DOHH2 (cell line): ENCODE results near the gene MIS18A.
"Not testable (repeated sequence)": the region's sequence is repeated elsewhere in the genome, so short reads cannot be mapped to it uniquely, and the experiment has no call there.

Experiments
- H3F3A ChIP-seq: fragments of 200-600 bp; sonication (generic), shearing (Covaris generic); 2 replicates; pipeline ENCODE4 v1.6.0; 2016; ENCODE audit warnings: antibody characterized with exemption, mild to moderate bottlenecking; ENCODE audit not compliant: control insufficient read depth, insufficient read depth
- H3K27ac ChIP-seq: fragments of 200-600 bp; sonication (generic); 2 replicates; pipeline ENCODE4 v1.5.1; 2014; ENCODE audit warnings: low read depth, mild to moderate bottlenecking, low read length, moderate library complexity
- H3K27me3 ChIP-seq: fragments of 200-600 bp; sonication (generic); 2 replicates; pipeline ENCODE4 v1.6.1; 2014; ENCODE audit warnings: mild to moderate bottlenecking, low read length, mixed read lengths; ENCODE audit not compliant: control insufficient read depth
- H3K36me3 ChIP-seq: fragments of 200-600 bp; sonication (generic); 2 replicates; pipeline ENCODE4 v1.6.1; 2014; ENCODE audit warnings: mild to moderate bottlenecking, low read length, moderate library complexity, mixed read lengths; ENCODE audit not compliant: control insufficient read depth
- H3K4me1 ChIP-seq: fragments of 200-600 bp; sonication (generic); 2 replicates; pipeline ENCODE4 v1.6.1; 2014; ENCODE audit warnings: mild to moderate bottlenecking, low read length, mixed read lengths; ENCODE audit not compliant: control insufficient read depth
- H3K4me2 ChIP-seq: fragments of 200-600 bp; sonication (generic); 2 replicates; pipeline ENCODE4 v1.6.0; 2014; ENCODE audit warnings: mild to moderate bottlenecking, low read length, moderate library complexity
- H3K4me3 ChIP-seq: fragments of 200-600 bp; sonication (generic); 2 replicates; pipeline ENCODE4 v1.5.1; 2014; ENCODE audit warnings: mild to moderate bottlenecking, low read length, mixed read lengths
- H3K79me2 ChIP-seq: fragments of 200-600 bp; sonication (generic); 2 replicates; pipeline ENCODE4 v1.6.1; 2014; ENCODE audit warnings: mild to moderate bottlenecking, low read length, mixed read lengths; ENCODE audit not compliant: control insufficient read depth
- H3K9me2 ChIP-seq: fragments of 200-600 bp; sonication (generic); replicated peaks from 2 replicates; pipeline ENCODE4 v1.6.1; 2014; ENCODE audit warnings: mild to moderate bottlenecking, low read length, mixed read lengths; ENCODE audit not compliant: control insufficient read depth
- H3K9me3 ChIP-seq: fragments of 200-600 bp; sonication (generic); 2 replicates; pipeline ENCODE4 v1.6.1; 2014; ENCODE audit warnings: antibody characterized with exemption, low read length, mixed read lengths; ENCODE audit not compliant: control insufficient read depth, insufficient read depth
- H4K20me1 ChIP-seq: fragments of 200-600 bp; sonication (generic); 2 replicates; pipeline ENCODE4 v1.6.0; 2014; ENCODE audit warnings: low read depth, mild to moderate bottlenecking, antibody characterized with exemption, low read length, moderate library complexity; ENCODE audit not compliant: control insufficient read depth, insufficient read depth
- EZH2phosphoT487 ChIP-seq: fragments of 200-600 bp; sonication (generic); IDR thresholded peaks from 2 replicates; pipeline ENCODE4 v1.6.1; 2017; ENCODE audit warnings: borderline replicate concordance, mild to moderate bottlenecking, antibody characterized with exemption, low read length, moderate library complexity, mixed read lengths
- TF ChIP-seq, protein P1 (sequence below): fragments of 200-600 bp; sonication (generic); IDR thresholded peaks from one replicate; pipeline ENCODE4 v1.5.1; 2014; ENCODE audit warnings: antibody characterized with exemption, mild to moderate bottlenecking, low read depth, low read length; ENCODE audit not compliant: poor library complexity, severe bottlenecking

Gene MIS18A

DNA sequence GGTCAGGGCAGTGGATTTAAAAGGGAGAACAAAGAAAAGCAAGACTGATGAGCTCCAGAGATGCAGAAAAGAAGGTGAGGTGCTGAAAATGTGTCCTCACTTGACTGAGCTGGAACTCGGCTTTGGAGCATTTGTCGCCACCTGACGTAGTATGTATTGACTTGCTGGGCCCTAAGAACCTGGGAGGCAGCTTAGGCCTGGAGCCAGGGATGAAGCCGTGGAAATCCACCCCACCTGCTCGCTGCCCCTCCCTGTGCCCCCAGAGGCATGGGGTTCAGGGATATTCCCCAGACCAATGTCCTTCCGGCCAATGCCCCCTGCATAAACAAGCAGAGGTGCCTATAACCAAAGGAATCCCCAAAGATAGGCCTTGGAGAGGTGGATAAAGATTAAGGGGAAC lies 34.1 kb upstream of the MIS18A start:
- Histone ChIP-seq H3K4me3 (no peak overlapping the region), H3K4me1 (no peaks in the 10 kb centered on the region), H3K27me3 (no peaks in the 10 kb centered on the region), H3F3A (0 out of 2 replicates have a peak, but pooled peaks cover 2% of the 10 kb centered on the region), H3K79me2 (no peaks in the 10 kb centered on the region), H3K27ac (no peak overlapping the region), H3K4me2 (no peak overlapping the region), H3K9me3 (no peaks in the 10 kb centered on the region), H3K36me3 (peaks cover 58% of the 10 kb centered on the region), H3K9me2 (no peaks in the 10 kb centered on the region), H4K20me1 (no peaks in the 10 kb centered on the region)
- TF ChIP-seq, protein P1, sequence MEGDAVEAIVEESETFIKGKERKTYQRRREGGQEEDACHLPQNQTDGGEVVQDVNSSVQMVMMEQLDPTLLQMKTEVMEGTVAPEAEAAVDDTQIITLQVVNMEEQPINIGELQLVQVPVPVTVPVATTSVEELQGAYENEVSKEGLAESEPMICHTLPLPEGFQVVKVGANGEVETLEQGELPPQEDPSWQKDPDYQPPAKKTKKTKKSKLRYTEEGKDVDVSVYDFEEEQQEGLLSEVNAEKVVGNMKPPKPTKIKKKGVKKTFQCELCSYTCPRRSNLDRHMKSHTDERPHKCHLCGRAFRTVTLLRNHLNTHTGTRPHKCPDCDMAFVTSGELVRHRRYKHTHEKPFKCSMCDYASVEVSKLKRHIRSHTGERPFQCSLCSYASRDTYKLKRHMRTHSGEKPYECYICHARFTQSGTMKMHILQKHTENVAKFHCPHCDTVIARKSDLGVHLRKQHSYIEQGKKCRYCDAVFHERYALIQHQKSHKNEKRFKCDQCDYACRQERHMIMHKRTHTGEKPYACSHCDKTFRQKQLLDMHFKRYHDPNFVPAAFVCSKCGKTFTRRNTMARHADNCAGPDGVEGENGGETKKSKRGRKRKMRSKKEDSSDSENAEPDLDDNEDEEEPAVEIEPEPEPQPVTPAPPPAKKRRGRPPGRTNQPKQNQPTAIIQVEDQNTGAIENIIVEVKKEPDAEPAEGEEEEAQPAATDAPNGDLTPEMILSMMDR = no peak
- TF ChIP-seq EZH2phosphoT487 = no peak

DNA sequence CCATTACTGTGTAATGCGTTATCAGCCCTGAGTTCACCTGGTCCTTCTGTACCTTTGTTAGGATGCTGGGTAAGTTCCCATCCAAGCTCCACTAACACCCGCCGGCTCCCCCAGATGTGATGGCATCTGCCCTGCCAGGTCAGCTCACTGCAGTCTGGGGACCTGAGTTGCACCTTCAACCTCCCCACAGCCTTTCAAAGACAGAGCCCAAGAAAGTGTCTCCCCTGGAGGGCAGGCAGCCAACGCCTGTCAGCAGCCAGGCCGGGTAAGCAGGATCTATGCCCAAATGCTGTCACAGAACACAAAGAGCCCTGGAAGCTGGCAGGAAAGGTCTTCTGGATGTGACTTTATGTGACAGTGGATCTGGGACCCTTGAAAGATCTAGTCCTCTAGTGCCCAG lies 33.5 kb upstream of the MIS18A start:
- no peak overlapping the region for H3K27ac ChIP-seq
- H3K36me3 ChIP-seq = peaks cover 51% of the 10 kb centered on the region

DNA sequence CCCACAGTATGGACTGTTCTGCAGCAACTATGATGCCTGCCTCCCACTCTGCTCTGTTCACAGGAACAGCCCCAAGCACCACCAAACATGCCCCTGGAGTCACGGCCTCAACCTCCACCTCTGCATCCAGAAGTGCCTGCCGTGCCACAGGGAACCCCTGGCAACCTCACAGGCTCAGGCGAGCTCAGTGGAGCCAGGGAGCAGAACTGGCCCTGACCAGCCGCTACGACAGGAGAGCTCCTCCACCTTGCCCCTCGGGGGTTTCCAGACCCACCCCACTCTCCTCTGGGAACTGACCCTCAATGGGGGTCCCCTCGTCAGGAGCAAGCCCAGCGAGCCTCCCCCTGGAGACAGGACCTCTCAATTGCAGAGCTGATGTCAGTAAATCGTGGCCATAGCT lies 32.8 kb upstream of the MIS18A start:
- H3K4me2 ChIP-seq = no peak overlapping the region
- no peak overlapping the region for H3K4me3 ChIP-seq
- H3F3A ChIP-seq = 0 out of 2 replicates have a peak, but pooled peaks cover 2% of the 10 kb centered on the region
- no peaks in the 10 kb centered on the region for H3K4me1 ChIP-seq
- H4K20me1 ChIP-seq = no peaks in the 10 kb centered on the region
- H3K36me3 ChIP-seq = peaks cover 46% of the 10 kb centered on the region
- H3K9me3 ChIP-seq = no peaks in the 10 kb centered on the region
- TF ChIP-seq, protein P1 = no peak
- TF ChIP-seq EZH2phosphoT487 = no peak
- H3K27ac ChIP-seq = no peak overlapping the region
- no peaks in the 10 kb centered on the region for H3K27me3 ChIP-seq
- H3K79me2 ChIP-seq = no peaks in the 10 kb centered on the region
- H3K9me2 ChIP-seq = no peaks in the 10 kb centered on the region

More for the DNA sequence above, 33.5 kb upstream of the MIS18A start:
- Histone ChIP-seq H3K9me2 (no peaks in the 10 kb centered on the region), H3K79me2 (no peaks in the 10 kb centered on the region), H3K4me3 (no peak overlapping the region), H3K27me3 (no peaks in the 10 kb centered on the region), H3K4me2 (no peak overlapping the region), H3K4me1 (no peaks in the 10 kb centered on the region), H3F3A (0 out of 2 replicates have a peak, but pooled peaks cover 2% of the 10 kb centered on the region), H4K20me1 (no peaks in the 10 kb centered on the region), H3K9me3 (no peaks in the 10 kb centered on the region)
- TF ChIP-seq EZH2phosphoT487 = no peak
- TF ChIP-seq, protein P1 = no peak

DNA sequence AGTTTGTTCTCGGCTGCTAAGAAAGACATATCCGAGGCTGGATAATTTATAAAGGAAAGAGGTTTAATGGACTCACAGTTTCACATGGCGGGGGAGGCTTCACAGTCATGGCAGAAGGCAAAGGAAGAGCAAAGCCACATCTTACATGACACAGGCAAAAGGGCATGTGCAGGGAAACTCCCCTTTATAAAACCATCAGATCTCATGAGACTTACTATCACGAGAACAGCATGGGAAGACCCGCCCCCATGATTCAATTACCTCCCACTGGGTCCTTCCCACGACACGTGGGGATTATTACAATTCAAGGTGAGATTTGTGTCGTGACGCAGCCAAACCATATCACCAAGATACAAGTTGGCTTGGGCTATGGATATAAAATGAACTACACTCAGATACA lies 32.1 kb upstream of the MIS18A start:
- not testable (repeated sequence) for H3K4me2 ChIP-seq, H3K27me3 ChIP-seq, H4K20me1 ChIP-seq, H3F3A ChIP-seq, H3K9me2 ChIP-seq, H3K9me3 ChIP-seq, H3K27ac ChIP-seq, H3K4me3 ChIP-seq, H3K79me2 ChIP-seq, H3K4me1 ChIP-seq
- peaks cover 40% of the 10 kb centered on the region for H3K36me3 ChIP-seq
